Measurements from ENCODE around the gene MERTK.

GRCh38 chr2:111952871-111953452, 54.6 kb downstream of the MERTK start:
- TF ChIP-seq CTCF (conservative IDR thresholded peaks at IDR 0.05; ENCODE audit: low read length) = no peak
- no peak for TF ChIP-seq EZH2phosphoT487 (IDR thresholded peaks at IDR 0.05; ENCODE audit: borderline replicate concordance)

All from Loucy (cell line).